OCI-LY3 (cell line): ENCODE measurements around the gene DTX1.

Experiments used
- CTCF ChIP-seq: fragments of 200-600, 300-600 bp; sonication (generic); IDR thresholded peaks from 2 replicates; pipeline ENCODE4 v1.5.1; 2014; ENCODE audit warnings: antibody characterized with exemption, low read length, low read depth
- EZH2phosphoT487 ChIP-seq: fragments of 200-600 bp; shearing (Covaris generic); IDR thresholded peaks from 2 replicates; pipeline ENCODE4 v1.6.1; 2018; ENCODE audit warnings: antibody characterized with exemption, mixed run types, low read depth

GRCh38 chr12:113055594-113056380, 743 bp upstream of the DTX1 start:
- TF ChIP-seq CTCF, result no peak
- TF ChIP-seq EZH2phosphoT487, result no peak
